ENCODE measurements around the gene MCC.

- TF ChIP-seq POLR2A (IDR thresholded peaks at IDR 0.05; ENCODE audit: low read depth, low read length) (no peak), POLR2AphosphoS5 (IDR thresholded peaks at IDR 0.05; ENCODE audit: low read depth, low read length) (no peak)
These were observed 378.9 kb downstream of the MCC start for GRCh38 chr5:113109344-113109743.

All from GM12891 (cell line).